NCI-H1048 (cell line): ENCODE data around the gene PLEKHA8.

ENCODE experiments used
- DNase-seq: peaks from one replicate; lab custom pipeline; 2025; lab: John Stamatoyannopoulos, UW

PLEKHA8 gene

DNA sequence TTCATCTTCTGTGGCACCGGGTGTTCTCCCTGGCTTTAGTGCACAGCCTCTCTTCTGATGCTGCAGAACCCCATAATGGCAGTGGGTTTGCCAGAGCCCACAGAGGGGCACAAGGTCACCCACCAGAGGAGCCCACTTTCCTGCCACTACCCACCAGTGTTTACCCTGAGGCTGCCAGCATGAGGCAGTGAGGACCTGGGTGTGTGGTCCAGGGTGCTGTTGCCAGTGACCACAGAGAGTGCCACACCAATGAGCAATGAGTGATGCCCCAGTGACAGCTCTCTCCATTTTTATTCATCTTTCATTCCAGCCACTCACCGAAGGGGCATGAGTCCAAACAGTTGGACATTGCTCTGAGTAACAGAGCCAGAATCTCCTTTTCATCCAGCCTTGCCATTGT is 141.4 kb downstream of the PLEKHA8 start:
- no peak for DNase-seq

DNA sequence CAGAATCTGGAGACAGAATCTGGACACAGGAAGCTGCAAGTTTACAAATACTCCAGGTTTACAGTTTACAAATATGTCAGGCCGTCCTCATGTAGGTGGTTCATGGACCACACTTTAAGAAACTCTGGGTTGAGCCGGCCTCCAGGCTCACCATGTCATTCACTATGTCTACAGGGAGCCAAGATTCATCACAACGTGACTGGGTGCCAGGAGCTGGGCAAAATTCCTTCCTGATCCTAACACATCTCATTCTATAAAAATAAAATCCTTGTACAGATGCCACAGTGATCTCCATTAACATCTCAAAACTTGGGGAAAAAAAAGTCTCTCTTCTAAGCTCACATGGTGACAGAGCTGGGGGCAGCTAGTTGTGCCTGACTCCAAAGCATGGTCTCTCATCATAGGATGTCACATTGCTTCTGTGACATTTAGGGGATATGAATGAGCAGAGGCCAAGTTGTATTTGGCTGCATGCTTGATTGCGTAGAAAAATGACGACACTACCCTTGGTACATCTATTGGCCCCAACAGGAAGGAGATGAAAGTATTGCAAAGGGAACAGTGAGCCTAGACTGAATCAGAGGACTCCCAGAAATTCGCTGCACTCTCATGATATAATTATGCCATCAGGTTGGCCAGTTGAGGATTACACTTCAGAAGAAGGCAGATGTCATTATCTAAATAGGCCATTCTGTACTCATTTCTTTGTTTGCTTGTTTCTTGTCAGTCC is 142.4 kb downstream of the PLEKHA8 start:
- no peak for DNase-seq

DNA sequence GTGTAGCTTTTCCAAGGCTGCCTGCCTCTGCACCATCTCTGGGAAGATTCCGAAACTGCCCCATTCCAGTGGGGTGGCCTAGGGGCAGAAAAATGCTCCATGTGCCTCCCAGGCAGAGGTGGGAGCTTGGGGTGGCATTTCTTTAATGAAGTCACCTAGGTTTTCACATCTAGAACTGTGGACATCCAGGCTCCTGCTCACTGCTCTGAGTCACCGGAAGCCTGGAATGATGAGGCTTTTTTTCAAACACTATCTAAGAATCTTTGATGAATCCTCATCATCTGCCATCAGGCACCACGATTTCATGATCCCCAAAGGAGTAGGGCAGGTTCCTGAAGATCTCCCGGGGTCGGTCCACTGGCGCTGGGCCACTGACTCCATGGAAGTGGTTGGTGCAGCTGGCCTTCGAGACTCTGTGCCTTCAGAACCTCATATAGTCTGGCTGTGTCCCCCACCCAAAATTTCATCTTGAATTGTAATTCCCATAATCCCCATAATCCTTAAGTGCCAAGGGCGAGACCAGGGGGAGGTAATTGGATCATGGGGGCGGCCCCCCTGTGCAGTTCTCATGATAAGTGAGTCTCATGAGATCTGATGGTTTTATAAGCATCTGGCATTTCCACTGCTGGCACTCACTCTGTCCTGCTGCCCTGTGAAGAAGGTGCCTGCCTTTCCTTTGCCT is 143.7 kb downstream of the PLEKHA8 start:
- DNase-seq: no peak

DNA sequence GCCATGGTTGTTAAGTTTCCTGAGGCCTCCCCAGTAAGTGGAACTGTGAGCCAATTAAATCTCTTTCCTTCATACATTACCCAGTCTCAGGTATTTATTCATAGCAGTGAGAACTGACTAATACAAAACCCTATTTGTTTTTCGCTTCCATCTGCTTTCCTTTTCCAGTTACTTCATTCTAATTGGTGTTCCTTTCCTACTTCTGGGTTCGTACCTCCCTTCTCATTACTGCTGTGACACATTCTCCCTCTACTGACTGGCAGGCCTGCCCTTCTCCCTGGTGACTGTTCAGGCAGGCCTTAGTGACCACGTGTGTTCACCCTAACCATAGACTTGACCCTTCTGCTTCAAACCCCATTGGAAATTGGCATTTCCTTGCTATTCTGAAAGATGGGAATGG is 144.2 kb downstream of the PLEKHA8 start:
- no peak for DNase-seq

DNA sequence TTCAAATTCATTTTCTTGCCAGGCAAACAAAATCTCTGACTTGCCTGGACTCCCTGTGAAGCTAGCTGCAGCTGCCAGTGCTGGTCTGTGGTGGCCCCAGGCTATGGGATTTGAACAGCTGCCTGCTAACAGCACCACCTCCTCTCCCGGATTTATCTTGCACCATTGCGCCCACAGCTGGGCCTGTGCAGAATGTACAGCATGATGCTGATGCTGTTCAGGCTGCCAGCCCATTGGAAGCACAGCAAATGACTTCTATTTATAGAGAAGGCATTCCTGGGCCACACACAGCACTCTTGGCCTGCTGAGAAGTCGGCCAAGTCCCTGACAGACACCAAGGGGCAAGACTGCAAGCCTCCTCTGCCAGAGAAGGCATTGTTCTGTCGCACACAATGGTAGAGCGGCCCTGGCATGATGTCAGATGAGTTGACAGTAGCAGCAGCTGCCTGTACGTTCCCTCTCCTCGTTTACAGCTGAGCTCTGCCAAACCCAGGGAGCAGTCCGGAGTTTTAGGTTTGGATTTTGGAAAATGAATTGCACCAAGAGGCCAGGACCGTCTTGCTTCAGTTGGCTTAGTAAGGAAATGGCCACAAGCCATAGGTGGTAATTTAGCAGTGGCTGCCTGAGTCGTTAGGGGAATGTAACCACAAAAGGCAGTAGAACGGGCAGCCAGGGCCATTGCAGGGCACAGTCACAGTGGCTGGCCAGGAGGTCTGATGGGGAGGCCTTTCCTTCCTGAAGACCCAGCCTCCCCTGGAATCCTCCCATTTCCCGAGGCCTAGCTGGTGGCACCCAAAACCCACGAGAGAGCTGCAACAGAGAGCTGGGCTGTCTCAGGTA is 145.1 kb downstream of the PLEKHA8 start:
- DNase-seq: no peak

DNA sequence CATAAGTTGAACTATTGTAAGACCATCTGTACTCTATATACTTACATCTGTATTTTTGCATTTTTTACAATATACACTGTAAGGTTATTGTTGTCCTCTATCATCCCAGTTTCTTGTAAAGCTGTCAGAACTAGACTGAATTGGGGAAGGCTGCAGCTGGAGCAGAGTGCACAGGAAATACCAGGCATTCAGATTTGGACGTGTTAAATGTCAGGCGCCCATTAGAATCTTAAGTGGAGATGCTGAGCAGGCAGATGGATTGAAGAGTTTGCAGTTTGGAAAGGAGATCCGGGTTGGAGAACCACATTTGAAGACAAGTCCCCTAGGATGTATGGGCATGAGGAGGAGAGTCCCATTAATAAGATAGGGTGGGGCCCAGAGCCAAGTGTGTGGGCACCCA is 147.0 kb downstream of the PLEKHA8 start:
- no peak for DNase-seq

DNA sequence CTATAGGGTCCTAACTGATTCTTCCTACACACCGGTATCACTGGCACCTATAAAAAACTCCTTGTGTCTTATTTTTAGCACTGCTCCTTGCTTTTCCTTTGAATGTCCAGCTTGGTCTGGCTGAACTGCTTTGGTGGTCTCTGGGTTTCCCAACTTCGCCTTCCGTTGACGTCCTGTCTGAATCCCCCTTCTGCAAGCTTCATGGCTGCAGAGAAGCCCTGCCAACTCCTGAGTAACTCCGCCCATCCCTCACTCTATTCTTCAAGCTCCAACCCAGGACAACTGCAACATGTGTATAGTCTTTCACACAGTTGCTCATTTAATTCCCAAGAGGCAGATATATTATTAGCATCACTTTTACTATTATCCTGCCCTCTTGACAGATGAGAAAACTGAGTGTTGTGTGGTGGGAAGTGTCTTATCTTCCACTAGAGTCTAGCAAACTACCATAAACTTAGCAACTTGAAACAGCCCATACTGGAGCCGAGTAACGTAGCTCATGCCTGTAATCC is 147.5 kb downstream of the PLEKHA8 start:
- DNase-seq: no peak

DNA sequence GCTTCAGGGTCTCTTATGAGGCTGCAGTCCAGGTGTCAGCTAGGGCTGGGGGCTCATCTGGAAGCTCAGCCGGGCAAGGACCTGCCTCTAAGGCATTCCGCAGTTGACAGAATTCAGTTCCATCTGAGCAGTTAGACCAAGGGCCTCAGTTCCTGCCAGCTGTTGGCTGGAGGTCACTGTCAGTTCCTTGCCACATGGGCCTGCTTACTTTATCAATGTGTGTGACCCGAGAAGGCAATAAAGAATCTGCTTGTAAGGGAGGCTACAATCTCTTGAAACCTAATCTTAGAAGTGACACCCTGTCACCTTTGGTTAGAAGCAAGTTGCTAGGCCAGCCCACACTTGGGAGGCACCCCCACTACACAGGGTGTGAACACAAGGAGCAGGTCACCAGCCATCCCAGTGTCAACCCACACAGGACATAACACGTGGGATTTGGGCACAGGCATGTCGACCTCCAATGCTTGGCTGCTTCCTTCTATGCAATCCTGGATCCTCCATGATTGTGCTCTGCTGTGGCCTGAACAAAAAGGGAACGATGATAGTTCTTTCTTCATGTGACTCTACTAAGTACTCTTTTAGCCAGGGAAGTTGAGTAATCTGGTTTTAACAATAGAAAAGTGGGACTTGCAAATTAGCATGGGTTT is 148.4 kb downstream of the PLEKHA8 start:
- DNase-seq: no peak

DNA sequence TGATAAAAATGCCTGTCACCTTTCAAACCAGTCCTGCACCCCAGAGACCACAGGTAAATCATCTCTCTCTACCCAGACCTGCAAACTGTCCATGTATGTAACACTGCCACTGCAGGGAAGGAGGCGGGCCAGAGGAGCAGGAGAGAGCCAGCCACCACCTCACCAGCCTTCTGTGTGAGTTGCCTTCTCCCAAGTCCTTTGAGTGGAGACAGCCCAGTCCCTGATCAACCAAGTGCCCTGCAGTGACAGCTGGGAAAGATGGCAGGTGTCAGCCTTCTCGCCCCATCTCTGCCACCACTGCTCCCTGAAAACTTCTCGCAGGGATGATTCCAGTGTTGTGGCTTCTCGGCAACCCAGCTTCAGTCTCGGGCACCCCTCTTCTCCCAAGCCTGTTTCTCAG is 149.0 kb downstream of the PLEKHA8 start:
- no peak for DNase-seq

DNA sequence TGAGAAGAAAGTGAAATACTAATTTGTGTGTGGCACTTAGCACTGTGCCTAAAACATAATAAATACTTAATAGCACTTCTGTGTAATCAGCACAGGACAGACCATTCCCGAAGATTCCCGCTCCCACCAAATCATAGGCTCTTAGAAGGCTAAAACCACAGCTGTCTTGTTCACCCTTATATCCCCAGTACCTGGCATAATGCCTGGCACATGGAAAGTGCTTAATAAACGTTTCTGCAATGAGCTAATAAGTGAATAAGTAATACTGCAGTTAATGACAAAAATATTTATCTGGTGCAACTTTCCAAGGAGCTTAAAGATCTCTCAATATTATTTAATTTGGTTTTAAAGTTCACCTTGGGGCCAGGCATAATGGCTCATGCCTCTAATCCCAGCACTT is 149.8 kb downstream of the PLEKHA8 start:
- no peak for DNase-seq

DNA sequence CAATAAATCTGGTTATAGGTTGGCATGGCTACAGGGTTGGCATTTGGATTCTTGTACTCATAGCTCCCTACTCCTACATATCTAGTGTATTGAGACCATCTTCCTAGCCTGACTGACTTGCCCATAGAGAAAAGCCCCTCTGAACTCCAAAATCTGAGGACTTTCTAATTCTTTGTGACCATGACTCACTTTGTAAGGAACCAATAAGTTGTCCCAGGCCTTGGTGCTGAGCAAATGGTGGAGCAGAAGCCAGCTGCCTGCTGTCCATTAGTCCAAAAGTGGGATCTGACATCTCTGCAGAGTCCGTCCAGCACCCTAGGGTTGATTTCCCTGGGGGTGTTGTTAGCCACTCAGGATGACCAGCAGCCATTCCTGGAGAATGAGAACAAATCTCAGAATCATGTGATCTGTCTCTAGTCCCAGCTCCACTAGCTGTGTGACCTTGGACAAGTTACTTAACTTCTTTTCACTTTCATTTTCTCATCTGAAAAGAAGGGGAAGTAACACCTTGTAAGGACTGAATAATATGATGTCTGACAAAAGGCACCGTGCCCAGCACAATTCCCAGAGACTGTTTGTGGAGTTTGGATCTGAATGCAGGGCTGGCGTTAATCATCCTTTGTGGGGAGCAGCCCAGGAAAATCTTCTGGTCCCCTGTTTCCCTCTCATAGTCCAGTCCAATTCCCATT is 150.7 kb downstream of the PLEKHA8 start:
- DNase-seq: no peak
